ENCODE results near the gene CCDC57.

Gene CCDC57

DNA sequence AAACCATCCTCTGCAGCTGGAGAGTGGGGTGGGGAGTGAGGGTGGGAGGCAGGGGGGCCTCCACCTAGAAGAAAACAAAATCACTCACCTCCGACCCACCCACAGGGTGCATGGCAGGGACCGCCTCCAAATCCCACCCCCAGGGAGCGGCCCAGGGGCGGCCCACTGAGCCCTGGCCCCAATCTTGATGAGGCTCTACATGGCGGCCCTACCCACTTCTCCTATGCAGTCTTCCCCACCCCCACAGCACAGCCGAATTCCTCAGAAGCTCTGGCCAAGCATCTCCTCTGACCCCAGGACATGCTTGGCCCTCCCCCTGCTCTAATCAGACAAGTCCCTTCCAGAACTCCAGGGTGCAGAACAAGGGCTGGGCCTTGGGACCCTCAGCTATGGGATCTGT lies 96.4 kb downstream of the CCDC57 start:
- DNase-seq (ENCODE audit: low read depth), result no peak
- TF ChIP-seq, protein P1, sequence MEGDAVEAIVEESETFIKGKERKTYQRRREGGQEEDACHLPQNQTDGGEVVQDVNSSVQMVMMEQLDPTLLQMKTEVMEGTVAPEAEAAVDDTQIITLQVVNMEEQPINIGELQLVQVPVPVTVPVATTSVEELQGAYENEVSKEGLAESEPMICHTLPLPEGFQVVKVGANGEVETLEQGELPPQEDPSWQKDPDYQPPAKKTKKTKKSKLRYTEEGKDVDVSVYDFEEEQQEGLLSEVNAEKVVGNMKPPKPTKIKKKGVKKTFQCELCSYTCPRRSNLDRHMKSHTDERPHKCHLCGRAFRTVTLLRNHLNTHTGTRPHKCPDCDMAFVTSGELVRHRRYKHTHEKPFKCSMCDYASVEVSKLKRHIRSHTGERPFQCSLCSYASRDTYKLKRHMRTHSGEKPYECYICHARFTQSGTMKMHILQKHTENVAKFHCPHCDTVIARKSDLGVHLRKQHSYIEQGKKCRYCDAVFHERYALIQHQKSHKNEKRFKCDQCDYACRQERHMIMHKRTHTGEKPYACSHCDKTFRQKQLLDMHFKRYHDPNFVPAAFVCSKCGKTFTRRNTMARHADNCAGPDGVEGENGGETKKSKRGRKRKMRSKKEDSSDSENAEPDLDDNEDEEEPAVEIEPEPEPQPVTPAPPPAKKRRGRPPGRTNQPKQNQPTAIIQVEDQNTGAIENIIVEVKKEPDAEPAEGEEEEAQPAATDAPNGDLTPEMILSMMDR (IDR thresholded peaks at IDR 0.05; ENCODE audit: low read depth, low read length, missing control alignments), result no peak
- H3K4me3 ChIP-seq (ENCODE audit: low read depth, low read length), result no peak overlapping the region

DNA sequence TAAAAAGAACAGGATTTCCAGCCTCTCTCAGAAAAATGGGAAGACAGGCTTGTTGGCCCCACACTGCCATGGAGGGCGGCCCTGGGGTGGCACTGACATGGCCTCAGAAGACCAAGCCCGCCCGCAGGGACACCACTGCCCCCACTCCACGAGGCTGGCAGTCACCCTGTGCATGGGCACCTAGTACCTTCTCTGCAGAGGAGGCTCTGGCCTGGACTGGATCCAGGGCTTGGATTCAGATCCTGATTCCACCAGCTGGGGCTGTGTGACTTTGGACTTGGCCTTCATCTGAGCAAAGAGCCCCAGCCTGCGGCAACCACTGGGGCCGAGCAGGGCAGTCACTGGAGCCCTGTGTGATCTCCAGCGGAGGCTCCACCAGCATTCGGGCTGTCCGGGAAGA lies 97.8 kb downstream of the CCDC57 start:
- no peak for DNase-seq (ENCODE audit: low read depth)
- no peak overlapping the region for H3K4me3 ChIP-seq (ENCODE audit: low read depth, low read length)
- TF ChIP-seq, protein P1 (IDR thresholded peaks at IDR 0.05; ENCODE audit: low read depth, low read length, missing control alignments), result no peak

DNA sequence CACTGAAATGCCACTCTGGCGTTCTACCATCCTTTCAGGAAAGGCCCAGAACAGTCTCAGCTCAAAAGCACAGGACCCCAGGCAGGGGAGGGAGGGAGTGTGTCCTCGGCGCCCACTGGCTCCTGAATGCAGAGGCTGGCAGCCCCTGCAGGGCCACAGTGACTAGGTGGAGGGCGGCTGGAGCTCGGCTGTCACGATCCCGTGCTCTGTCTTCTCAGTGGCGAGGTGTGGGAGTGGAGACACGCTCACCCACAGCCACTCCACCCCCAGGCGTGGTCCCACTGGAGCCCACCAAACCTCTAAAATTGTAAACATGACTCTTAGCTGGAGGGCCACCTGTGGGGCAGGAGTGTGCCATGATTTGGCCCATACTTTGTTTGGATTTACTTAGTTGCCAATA lies 98.2 kb downstream of the CCDC57 start:
- no peak overlapping the region for H3K4me3 ChIP-seq (ENCODE audit: low read depth, low read length)
- DNase-seq (ENCODE audit: low read depth), result no peak
- TF ChIP-seq, protein P1 (IDR thresholded peaks at IDR 0.05; ENCODE audit: low read depth, low read length, missing control alignments), result no peak

DNA sequence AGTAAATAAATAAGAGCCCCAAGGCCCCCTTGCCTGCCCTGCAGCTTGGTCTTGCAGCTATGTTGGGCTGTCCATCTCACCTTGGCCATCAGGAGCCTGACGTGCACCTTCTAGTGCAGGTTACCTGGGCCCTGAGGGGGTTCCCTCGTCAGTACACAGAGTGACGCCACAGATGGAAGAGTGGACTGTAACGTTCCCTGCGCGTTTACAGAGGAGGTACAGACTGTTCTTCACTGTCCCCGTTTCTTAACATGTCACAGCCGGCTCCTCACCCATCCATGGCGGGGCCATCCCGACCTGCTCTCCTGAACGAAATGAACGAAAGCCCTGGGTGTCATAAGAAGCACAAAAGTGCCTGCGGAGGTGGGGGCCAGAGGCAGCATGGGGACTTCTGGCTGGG lies 98.7 kb downstream of the CCDC57 start:
- no peak overlapping the region for H3K4me3 ChIP-seq (ENCODE audit: low read depth, low read length)
- DNase-seq (ENCODE audit: low read depth), result no peak
- TF ChIP-seq, protein P1 (IDR thresholded peaks at IDR 0.05; ENCODE audit: low read depth, low read length, missing control alignments), result no peak

DNA sequence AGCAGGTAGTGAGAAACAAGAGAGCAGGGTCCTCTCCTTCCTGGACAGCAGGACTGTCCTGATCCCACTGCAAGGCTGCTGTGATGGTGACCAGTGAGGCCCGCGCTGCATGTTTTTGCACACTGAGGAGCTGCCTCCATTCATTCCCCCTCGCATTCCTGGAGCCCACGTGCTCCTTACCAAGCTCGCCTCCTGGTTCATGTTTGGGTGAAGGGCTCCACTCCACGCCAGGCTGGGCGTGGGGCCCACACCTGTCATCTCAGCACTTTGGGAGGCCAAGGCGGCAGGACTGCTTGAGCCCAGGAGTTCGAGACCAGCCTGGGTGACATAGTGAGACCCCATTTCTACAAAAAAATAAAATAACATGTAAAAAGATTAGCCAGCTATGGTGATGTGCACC lies 99.2 kb downstream of the CCDC57 start:
- TF ChIP-seq, protein P1 (IDR thresholded peaks at IDR 0.05; ENCODE audit: low read depth, low read length, missing control alignments), result no peak
- DNase-seq (ENCODE audit: low read depth), result no peak
- no peak overlapping the region for H3K4me3 ChIP-seq (ENCODE audit: low read depth, low read length)

DNA sequence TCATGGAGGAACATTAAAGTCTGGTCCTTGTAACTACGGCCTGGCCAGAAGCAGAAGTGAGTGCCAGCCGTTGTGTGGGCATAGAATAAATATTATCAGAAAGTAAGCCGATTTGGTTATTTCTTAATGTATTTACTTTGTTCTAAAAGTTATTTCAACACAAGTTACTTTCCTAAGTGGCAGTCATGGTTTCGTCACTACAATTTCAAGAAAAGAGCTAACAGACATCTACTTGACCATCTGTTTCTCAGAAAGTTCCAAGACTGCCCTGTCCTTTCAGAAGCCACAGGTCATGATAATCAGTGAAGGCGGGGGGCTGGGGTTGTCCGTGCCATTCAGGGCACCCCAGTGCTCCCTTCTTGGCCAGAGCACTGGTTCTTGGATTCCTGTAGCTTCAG lies 99.7 kb downstream of the CCDC57 start:
- DNase-seq (ENCODE audit: low read depth), result no peak
- no peak overlapping the region for H3K4me3 ChIP-seq (ENCODE audit: low read depth, low read length)
- TF ChIP-seq, protein P1 (IDR thresholded peaks at IDR 0.05; ENCODE audit: low read depth, low read length, missing control alignments), result no peak

DNA sequence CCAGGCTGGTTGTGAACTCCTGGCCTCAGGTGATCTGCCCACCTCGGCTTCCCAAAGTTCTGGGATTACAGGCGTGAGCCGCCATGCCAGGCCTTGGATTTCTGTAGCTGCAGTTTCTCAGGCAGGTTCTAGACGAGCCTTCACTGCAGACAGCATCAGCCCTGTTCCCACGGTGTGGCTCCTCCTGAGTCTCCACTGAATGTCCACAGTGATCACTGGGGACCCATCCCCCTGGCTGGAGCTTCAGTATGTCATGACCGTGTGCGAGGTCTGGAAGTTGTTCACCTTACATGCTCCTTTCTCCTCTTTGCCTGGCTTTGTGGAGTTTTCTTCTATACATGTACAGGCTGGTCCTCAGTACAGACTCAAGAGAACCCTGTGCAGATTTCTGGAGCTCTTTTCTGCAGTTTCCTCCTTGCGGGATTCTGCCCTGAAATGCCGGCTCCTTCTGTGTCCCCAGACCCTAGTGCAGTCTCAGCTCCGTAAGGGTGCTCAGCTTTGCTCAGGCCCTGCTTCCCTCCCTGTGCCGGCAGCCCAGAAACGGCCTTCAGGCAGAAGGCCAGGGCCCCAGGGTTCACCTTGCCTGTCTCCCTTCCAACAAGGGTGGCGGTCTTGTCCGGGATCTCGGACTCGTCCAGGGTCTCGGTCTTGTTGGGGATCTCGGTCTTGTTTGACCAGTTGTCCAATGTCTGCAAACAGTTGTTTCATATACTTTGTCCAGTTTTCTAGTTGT lies 100.3 kb downstream of the CCDC57 start:
- H3K4me3 ChIP-seq (ENCODE audit: low read depth, low read length), result no peak overlapping the region
- TF ChIP-seq, protein P1 (IDR thresholded peaks at IDR 0.05; ENCODE audit: low read depth, low read length, missing control alignments), result no peak
- no peak for DNase-seq (ENCODE audit: low read depth)

Measured in GM12864 (cell line).